Calu3 (cell line): ENCODE data around the gene BTN3A1. TPM values are rescaled to one million over a fixed set of nuclear protein-coding genes. Genes with fewer than 3 reads are reported as not detected.

ENCODE experiments used
- BruUV-seq: library from RNA; stranded (reverse); fragments of 400-500 nt; replicated peaks from 2 replicates; lab custom pipeline; 2021; lab: Mats Ljungman, UMichigan
- CTCF ChIA-PET: fragments of 300-600 bp; sonication (Branson Sonifier 250); formaldehyde crosslinking; loops from one replicate; lab custom pipeline; 2022; ENCODE audit warnings: antibody characterized with exemption; lab: Charles Lee
- DNase-seq: peaks from one replicate; pipeline ENCODE4 v3.0.0; 2022
- H3K27ac Mint-ChIP-seq: one replicate; pipeline ENCODE4 v1.8.0; 2022; ENCODE audit warnings: mixed read lengths; ENCODE audit not compliant: unreplicated experiment
- H3K27me3 Mint-ChIP-seq: one replicate; pipeline ENCODE4 v1.8.0; 2022; ENCODE audit warnings: mixed read lengths; ENCODE audit not compliant: unreplicated experiment
- H3K36me3 Mint-ChIP-seq: one replicate; pipeline ENCODE4 v1.8.0; 2022; ENCODE audit warnings: mild to moderate bottlenecking, moderate library complexity, mixed read lengths; ENCODE audit not compliant: insufficient read depth, unreplicated experiment
- H3K4me1 Mint-ChIP-seq: one replicate; pipeline ENCODE4 v1.8.0; 2022; ENCODE audit warnings: mild to moderate bottlenecking, low read depth, mixed read lengths; ENCODE audit not compliant: unreplicated experiment
- H3K4me3 Mint-ChIP-seq: one replicate; pipeline ENCODE4 v1.8.0; 2022; ENCODE audit warnings: mild to moderate bottlenecking, low read depth, moderate library complexity, mixed read lengths; ENCODE audit not compliant: unreplicated experiment
- H3K9me3 Mint-ChIP-seq: one replicate; pipeline ENCODE4 v1.8.0; 2022; ENCODE audit warnings: low read depth, mixed read lengths; ENCODE audit not compliant: unreplicated experiment
- intact Hi-C: fragments of 100-400 bp; cut with micrococcal nuclease; formaldehyde crosslinking; loops from one replicate; pipeline ENCODE4 v1.10.0; 2022; ENCODE audit not compliant: unreplicated experiment
- total RNA-seq: library from RNA; stranded (reverse); gene quantifications from 2 replicates; pipeline ENCODE4 v1.2.3, GENCODE V29; 2022
- TF ChIP-seq, protein P1 (sequence below): fragments of 200-600 bp; IDR thresholded peaks from one replicate; pipeline ENCODE4 v1.8.0; 2022; ENCODE audit warnings: antibody characterized with exemption; ENCODE audit not compliant: unreplicated experiment

The BTN3A1 gene
- total RNA-seq, 1 experiment from 2014 or later, result 29.0 TPM

DNA sequence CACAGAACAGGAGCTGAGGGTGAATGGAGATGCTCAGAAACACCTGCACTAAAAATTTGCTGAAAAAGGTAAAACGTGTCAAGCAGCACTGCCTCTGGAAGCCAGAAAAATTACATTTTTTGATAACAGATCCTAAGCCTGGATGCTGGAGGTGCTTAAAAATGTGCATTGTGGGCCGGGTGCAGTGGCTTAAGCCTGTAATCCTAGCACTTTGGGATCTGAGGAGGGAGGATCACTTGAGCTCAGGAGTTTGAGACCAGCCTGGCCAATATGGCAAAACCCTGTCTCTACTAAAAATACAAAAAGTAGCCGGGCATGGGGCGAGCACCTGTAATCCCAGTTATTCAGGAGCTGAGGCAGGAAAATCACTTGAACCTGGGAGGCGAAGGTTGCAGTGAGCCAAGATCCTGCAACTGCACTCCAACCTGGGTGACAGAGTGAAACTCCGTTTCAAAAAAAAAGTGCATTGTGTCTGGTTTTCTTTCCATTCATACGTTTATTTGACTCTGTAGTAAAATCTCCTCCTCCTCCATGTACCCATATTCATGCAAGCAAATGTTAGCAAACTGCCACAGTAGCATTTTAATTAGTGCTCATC lies 587 bp upstream of the BTN3A1 start:
- CTCF ChIA-PET, result no interaction called here
- Mint-ChIP-seq H3K36me3 (peaks cover 9% of the 10 kb centered on the region), H3K4me3 (peak overlapping the region; percentile 78), H3K27me3 (no peaks in the 10 kb centered on the region), H3K27ac (peak overlapping the region; percentile 32), H3K9me3 (no peaks in the 10 kb centered on the region), H3K4me1 (no peaks in the 10 kb centered on the region)
- BruUV-seq, result no TSS peak
- TF ChIP-seq, protein P1, sequence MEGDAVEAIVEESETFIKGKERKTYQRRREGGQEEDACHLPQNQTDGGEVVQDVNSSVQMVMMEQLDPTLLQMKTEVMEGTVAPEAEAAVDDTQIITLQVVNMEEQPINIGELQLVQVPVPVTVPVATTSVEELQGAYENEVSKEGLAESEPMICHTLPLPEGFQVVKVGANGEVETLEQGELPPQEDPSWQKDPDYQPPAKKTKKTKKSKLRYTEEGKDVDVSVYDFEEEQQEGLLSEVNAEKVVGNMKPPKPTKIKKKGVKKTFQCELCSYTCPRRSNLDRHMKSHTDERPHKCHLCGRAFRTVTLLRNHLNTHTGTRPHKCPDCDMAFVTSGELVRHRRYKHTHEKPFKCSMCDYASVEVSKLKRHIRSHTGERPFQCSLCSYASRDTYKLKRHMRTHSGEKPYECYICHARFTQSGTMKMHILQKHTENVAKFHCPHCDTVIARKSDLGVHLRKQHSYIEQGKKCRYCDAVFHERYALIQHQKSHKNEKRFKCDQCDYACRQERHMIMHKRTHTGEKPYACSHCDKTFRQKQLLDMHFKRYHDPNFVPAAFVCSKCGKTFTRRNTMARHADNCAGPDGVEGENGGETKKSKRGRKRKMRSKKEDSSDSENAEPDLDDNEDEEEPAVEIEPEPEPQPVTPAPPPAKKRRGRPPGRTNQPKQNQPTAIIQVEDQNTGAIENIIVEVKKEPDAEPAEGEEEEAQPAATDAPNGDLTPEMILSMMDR, result no peak
- no peak for DNase-seq
- intact Hi-C loops, result no loop called here

DNA sequence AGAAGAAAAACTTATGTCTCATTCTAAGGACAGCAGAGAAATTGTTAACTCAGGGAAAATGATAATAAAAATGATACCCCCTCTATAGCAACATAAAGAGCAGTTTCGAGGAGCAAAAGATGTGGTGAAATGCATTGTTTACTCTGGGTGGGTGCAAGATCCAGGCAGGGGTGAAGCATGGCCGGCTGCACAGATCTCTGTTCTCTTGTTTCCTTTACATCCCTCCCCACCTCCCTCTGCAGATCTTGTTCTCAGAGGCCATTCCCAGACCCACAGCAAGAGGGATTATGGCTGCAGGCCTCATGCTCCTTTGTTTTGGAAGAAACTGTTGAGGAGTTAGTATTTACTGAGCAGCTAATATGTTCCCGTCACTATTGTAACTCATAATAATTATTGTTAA lies 1.8 kb downstream of the BTN3A1 start:
- H3K4me1 Mint-ChIP-seq, result no peaks in the 10 kb centered on the region
- CTCF ChIA-PET, result no interaction called here
- intact Hi-C loops, result no loop called here
- DNase-seq, result no peak
- no peak overlapping the region for H3K27ac Mint-ChIP-seq
- no peaks in the 10 kb centered on the region for H3K9me3 Mint-ChIP-seq
- peaks cover 9% of the 10 kb centered on the region for H3K36me3 Mint-ChIP-seq
- TSS peak; percentile 40 for BruUV-seq
- no peaks in the 10 kb centered on the region for H3K27me3 Mint-ChIP-seq
- no peak overlapping the region for H3K4me3 Mint-ChIP-seq
- TF ChIP-seq, protein P1, result no peak

DNA sequence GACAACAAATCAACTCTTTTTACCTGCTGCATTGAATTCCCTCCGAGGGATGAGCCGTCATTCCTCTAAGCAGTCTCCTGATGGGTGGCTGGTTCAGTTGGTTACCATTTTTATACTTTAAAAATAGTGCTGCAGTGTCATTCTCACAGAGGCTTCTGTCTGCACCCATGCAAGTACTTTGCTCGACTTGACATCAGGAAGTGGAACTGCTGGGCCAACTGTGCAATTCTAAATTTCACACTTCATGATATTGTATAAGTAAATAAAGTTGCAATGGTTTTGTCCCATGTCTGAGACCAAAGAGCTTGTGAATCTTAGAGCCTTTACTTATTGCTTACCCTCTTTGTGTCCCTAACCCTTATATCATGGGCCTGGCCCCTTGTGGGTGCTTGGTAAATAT lies 2.5 kb downstream of the BTN3A1 start:
- intact Hi-C loops, result no loop called here
- H3K27me3 Mint-ChIP-seq, result no peaks in the 10 kb centered on the region

DNA sequence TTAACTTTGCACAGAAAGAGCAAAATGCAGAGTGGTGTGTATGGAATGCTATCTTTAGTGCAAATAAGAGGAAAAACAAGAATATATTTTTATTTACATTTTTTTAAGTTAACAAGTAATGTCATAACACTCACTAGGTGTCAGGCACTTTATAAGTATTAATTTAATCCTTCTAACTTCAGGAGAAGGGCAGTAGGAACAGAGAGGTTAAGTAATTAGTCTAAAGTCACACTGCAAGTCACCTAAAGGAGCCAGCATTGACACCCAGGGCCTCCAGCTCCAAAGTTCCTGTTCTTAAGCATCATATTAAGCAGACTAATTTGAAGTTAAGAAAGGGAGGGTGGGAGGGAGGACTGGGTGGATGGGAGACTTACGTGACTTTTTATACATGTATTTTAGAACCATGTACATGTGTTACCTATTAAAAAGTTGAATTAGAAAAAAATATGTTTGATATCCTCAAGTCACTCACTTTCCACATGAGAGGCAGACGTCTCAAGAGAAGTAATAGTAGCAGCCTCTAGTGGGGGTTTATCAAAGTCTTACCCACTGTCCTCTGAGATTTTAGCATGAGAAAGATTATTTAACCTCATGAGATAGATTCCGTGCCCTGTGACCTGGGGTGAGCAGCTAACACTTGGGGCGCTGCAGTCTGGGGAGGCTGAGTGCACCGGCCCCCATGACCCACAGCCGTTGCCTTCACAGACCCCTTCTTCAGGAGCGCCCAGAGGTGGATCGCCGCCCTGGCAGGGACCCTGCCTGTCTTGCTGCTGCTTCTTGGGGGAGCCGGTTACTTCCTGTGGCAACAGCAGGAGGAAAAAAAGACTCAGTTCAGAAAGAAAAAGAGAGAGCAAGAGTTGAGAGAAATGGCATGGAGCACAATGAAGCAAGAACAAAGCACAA lies 7.0 kb downstream of the BTN3A1 start:
- TF ChIP-seq, protein P1, result no peak
- CTCF ChIA-PET, result no interaction called here
- DNase-seq, result no peak
- Mint-ChIP-seq H3K4me1 (no peaks in the 10 kb centered on the region), H3K9me3 (no peaks in the 10 kb centered on the region), H3K27me3 (no peaks in the 10 kb centered on the region), H3K36me3 (no peaks in the 10 kb centered on the region), H3K4me3 (no peak overlapping the region), H3K27ac (no peak overlapping the region)
- intact Hi-C loops, result no loop called here
- no TSS peak for BruUV-seq

More for the DNA sequence above, 2.5 kb downstream of the BTN3A1 start:
- H3K36me3 Mint-ChIP-seq, result peaks cover 9% of the 10 kb centered on the region
- no peak overlapping the region for H3K27ac Mint-ChIP-seq
- no TSS peak for BruUV-seq
- CTCF ChIA-PET, result no interaction called here
- no peak overlapping the region for H3K4me3 Mint-ChIP-seq
- no peaks in the 10 kb centered on the region for H3K9me3 Mint-ChIP-seq
- DNase-seq, result no peak
- H3K4me1 Mint-ChIP-seq, result no peaks in the 10 kb centered on the region
- TF ChIP-seq, protein P1, result no peak
